ENCODE results near the gene USP9X. TPM values are rescaled to one million over a fixed set of nuclear protein-coding genes. Genes with fewer than 3 reads are reported as not detected.

Gene USP9X
- total RNA-seq, 8 experiments from 2014 or later: 52.5 to 97.8 (median 61.2) TPM

- Histone ChIP-seq H3K4me1 (replicated peaks in 1 of 2) (peaks cover 0 to 5% of the 10 kb centered on the region in 2 donors), H3K27ac (no peak overlapping the region), H3K4me3 (no peak overlapping the region)
- 75 to 100% (median 91%) methylated on average over 1 to 4 of the region's 4 CpGs; no CpG with 5 or more reads in 6 of the 10 experiments for WGBS, 10 experiments
- ATAC-seq (replicated peaks in 6 of 8): no peak
- in situ Hi-C loops (cut with MboI; ENCODE audit: low pct_unique_long_range_greater_than_20kb in 2 of 9, low sequenced_read_pairs in 9 of 9, unreplicated experiment in 9 of 9): no loop called here
Measured at GRCh38 chrX:41116948-41117347, 31.7 kb downstream of the USP9X start.

GRCh38 chrX:41118156-41118555 lies 32.9 kb downstream of the USP9X start:
- in situ Hi-C loops (cut with MboI; ENCODE audit: low pct_unique_long_range_greater_than_20kb in 2 of 9, low sequenced_read_pairs in 9 of 9, unreplicated experiment in 9 of 9): no loop called here
- H3K4me3 ChIP-seq: no peak overlapping the region
- H3K4me1 ChIP-seq (replicated peaks in 1 of 2): peaks cover 0 to 5% of the 10 kb centered on the region in 2 donors
- no peak overlapping the region for H3K27ac ChIP-seq
- WGBS, 10 experiments: 80 to 100% (median 90%) methylated on average over 1 to 3 of the region's 5 CpGs; no CpG with 5 or more reads in 6 of the 10 experiments
- no peak for ATAC-seq (replicated peaks in 6 of 8)

- 40 to 100% (median 86%) methylated on average over 1 to 4 of the region's 6 CpGs; no CpG with 5 or more reads in 3 of the 10 experiments for WGBS, 10 experiments
- no peak overlapping the region for H3K27ac ChIP-seq
- no peak overlapping the region for H3K4me3 ChIP-seq
- in situ Hi-C loops (cut with MboI; ENCODE audit: low pct_unique_long_range_greater_than_20kb in 2 of 9, low sequenced_read_pairs in 9 of 9, unreplicated experiment in 9 of 9): no loop called here
- no peak for ATAC-seq (replicated peaks in 6 of 8)
- peaks cover 0 to 5% of the 10 kb centered on the region in 2 donors for H3K4me1 ChIP-seq (replicated peaks in 1 of 2)
Measured at GRCh38 chrX:41119803-41120202, 34.6 kb downstream of the USP9X start.

GRCh38 chrX:41121766-41122165 lies 36.5 kb downstream of the USP9X start:
- 80 to 100% methylated on average over 1 of the region's 1 CpG; no CpG with 5 or more reads in 8 of the 10 experiments for WGBS, 10 experiments
- Histone ChIP-seq H3K4me1 (replicated peaks in 1 of 2) (peaks cover 0 to 5% of the 10 kb centered on the region in 2 donors), H3K27ac (no peak overlapping the region), H3K4me3 (no peak overlapping the region)
- no peak for ATAC-seq (replicated peaks in 6 of 8)
- in situ Hi-C loops (cut with MboI; ENCODE audit: low pct_unique_long_range_greater_than_20kb in 2 of 9, low sequenced_read_pairs in 9 of 9, unreplicated experiment in 9 of 9): no loop called here

GRCh38 chrX:41122664-41123257 lies 37.5 kb downstream of the USP9X start:
- Histone ChIP-seq H3K4me1 (replicated peaks in 1 of 2) (peaks cover 0 to 5% of the 10 kb centered on the region in 2 donors), H3K27ac (no peak overlapping the region), H3K4me3 (no peak overlapping the region)
- in situ Hi-C loops (cut with MboI; ENCODE audit: low pct_unique_long_range_greater_than_20kb in 2 of 9, low sequenced_read_pairs in 9 of 9, unreplicated experiment in 9 of 9): no loop called here
- WGBS, 10 experiments: 17 to 100% (median 70%) methylated on average over 1 to 5 of the region's 7 CpGs; no CpG with 5 or more reads in 5 of the 10 experiments
- ATAC-seq (replicated peaks in 6 of 8): no peak

GRCh38 chrX:41127477-41128192 lies 42.4 kb downstream of the USP9X start:
- Histone ChIP-seq H3K4me3 (no peak overlapping the region), H3K4me1 (replicated peaks in 1 of 2) (no peaks in the 10 kb centered on the region), H3K27ac (no peak overlapping the region)
- in situ Hi-C loops (cut with MboI; ENCODE audit: low pct_unique_long_range_greater_than_20kb in 2 of 9, low sequenced_read_pairs in 9 of 9, unreplicated experiment in 9 of 9): no loop called here
- 40 to 97% (median 60%) methylated on average over 1 to 6 of the region's 6 CpGs; no CpG with 5 or more reads in 1 of the 10 experiments for WGBS, 10 experiments
- ATAC-seq (replicated peaks in 6 of 8): no peak

- H3K4me3 ChIP-seq: no peak overlapping the region
- no peak for ATAC-seq (replicated peaks in 6 of 8)
- H3K27ac ChIP-seq: no peak overlapping the region
- in situ Hi-C loops (cut with MboI; ENCODE audit: low pct_unique_long_range_greater_than_20kb in 2 of 9, low sequenced_read_pairs in 9 of 9, unreplicated experiment in 9 of 9): no loop called here
- WGBS, 10 experiments: 78 to 100% (median 92%) methylated on average over 1 to 4 of the region's 4 CpGs; no CpG with 5 or more reads in 4 of the 10 experiments
- H3K4me1 ChIP-seq (replicated peaks in 1 of 2): no peaks in the 10 kb centered on the region
Measured at GRCh38 chrX:41128955-41129354, 43.7 kb downstream of the USP9X start.

GRCh38 chrX:41131766-41132165 lies 46.5 kb downstream of the USP9X start:
- 69 to 100% (median 100%) methylated on average over 1 of the region's 1 CpG; no CpG with 5 or more reads in 6 of the 10 experiments for WGBS, 10 experiments
- Histone ChIP-seq H3K27ac (no peak overlapping the region), H3K4me3 (no peak overlapping the region), H3K4me1 (replicated peaks in 1 of 2) (no peaks in the 10 kb centered on the region)
- no peak for ATAC-seq (replicated peaks in 6 of 8)
- in situ Hi-C loops (cut with MboI; ENCODE audit: low pct_unique_long_range_greater_than_20kb in 2 of 9, low sequenced_read_pairs in 9 of 9, unreplicated experiment in 9 of 9): no loop called here

GRCh38 chrX:41133551-41133950 lies 48.3 kb downstream of the USP9X start:
- in situ Hi-C loops (cut with MboI; ENCODE audit: low pct_unique_long_range_greater_than_20kb in 2 of 9, low sequenced_read_pairs in 9 of 9, unreplicated experiment in 9 of 9): no loop called here
- no peaks in the 10 kb centered on the region for H3K4me1 ChIP-seq (replicated peaks in 1 of 2)
- 70 to 100% (median 94%) methylated on average over 2 to 6 of the region's 6 CpGs; no CpG with 5 or more reads in 3 of the 10 experiments for WGBS, 10 experiments
- no peak overlapping the region for H3K4me3 ChIP-seq
- no peak overlapping the region for H3K27ac ChIP-seq
- ATAC-seq (replicated peaks in 6 of 8): no peak

- no peak overlapping the region for H3K27ac ChIP-seq
Measured at GRCh38 chrX:41137589-41137988, 52.3 kb downstream of the USP9X start.

GRCh38 chrX:41142130-41142910 lies 57.1 kb downstream of the USP9X start:
- Histone ChIP-seq H3K4me1 (replicated peaks in 1 of 2) (no peaks in the 10 kb centered on the region), H3K27ac (no peak overlapping the region), H3K4me3 (no peak overlapping the region)
- no peak for ATAC-seq (replicated peaks in 6 of 8)
- 81 to 86% (median 83%) methylated on average over 1 to 3 of the region's 5 CpGs; no CpG with 5 or more reads in 7 of the 10 experiments for WGBS, 10 experiments
- in situ Hi-C loops (cut with MboI; ENCODE audit: low pct_unique_long_range_greater_than_20kb in 2 of 9, low sequenced_read_pairs in 9 of 9, unreplicated experiment in 9 of 9): no loop called here

More at GRCh38 chrX:41137589-41137988, 52.3 kb downstream of the USP9X start:
- in situ Hi-C loops (cut with MboI; ENCODE audit: low pct_unique_long_range_greater_than_20kb in 2 of 9, low sequenced_read_pairs in 9 of 9, unreplicated experiment in 9 of 9): no loop called here
- H3K4me1 ChIP-seq (replicated peaks in 1 of 2): no peaks in the 10 kb centered on the region
- H3K4me3 ChIP-seq: no peak overlapping the region
- no peak for ATAC-seq (replicated peaks in 6 of 8)

- Histone ChIP-seq H3K4me3 (no peak overlapping the region), H3K27ac (no peak overlapping the region), H3K4me1 (replicated peaks in 1 of 2) (no peaks in the 10 kb centered on the region)
- WGBS, 10 experiments: 50 to 100% (median 86%) methylated on average over 1 to 2 of the region's 2 CpGs; no CpG with 5 or more reads in 3 of the 10 experiments
- ATAC-seq (replicated peaks in 6 of 8): no peak
- in situ Hi-C loops (cut with MboI; ENCODE audit: low pct_unique_long_range_greater_than_20kb in 2 of 9, low sequenced_read_pairs in 9 of 9, unreplicated experiment in 9 of 9): no loop called here
Measured at GRCh38 chrX:41144873-41145272, 59.6 kb downstream of the USP9X start.
